ENCODE results near the gene PAX8.

The PAX8 gene

GRCh38 chr2:113236367-113237159, 42.2 kb downstream of the PAX8 start:
- peak in 1 of 2 experiments; percentile 52 for DNase-seq

DNA sequence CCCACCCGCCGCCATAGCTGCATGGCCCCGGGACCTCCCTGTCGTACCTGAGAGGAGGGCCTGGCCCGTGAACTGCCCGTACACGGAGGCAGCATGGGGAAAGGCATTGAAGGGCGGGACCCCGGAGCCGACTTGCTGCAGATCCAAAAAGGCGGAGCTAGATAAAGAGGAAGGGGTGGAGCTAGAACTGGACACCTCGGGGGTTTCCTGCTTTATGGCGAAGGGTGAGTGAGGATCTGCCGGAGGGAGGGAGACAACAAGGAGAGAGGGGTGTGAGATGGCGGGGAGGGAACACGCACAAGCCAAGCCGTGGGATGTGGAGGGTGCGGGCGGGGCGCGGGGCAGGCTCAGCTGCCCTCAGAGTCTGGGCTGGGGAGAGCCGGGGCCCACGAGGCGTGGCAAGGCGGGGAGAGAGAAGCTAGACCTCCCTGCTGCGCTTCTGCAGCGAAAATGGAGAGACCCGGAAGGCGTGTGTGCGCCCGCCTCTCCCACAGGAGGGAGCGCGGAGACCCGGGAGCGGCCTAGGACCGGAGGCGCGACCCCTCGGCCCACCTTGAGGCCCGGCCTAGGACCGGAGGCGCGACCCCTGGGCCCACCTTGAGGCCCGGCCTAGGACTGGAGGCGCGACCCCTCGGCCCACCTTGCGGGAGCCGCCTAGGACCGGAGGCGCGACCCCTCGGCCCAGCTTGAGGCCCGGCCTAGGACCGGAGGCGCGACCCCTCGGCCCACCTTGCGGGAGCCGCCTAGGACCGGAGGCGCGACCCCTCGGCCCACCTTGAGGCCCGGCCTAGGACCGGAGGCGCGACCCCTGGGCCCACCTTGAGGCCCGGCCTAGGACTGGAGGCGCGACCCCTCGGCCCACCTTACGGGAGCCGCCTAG, 43.1 kb downstream of the PAX8 start:
- peak; percentile 85 to 98 for DNase-seq

- no peak for DNase-seq
Observed at GRCh38 chr2:113234721-113235346, 43.9 kb downstream of the PAX8 start.

- DNase-seq, result no peak
Observed at GRCh38 chr2:113233593-113234550, 44.8 kb downstream of the PAX8 start.

DNA sequence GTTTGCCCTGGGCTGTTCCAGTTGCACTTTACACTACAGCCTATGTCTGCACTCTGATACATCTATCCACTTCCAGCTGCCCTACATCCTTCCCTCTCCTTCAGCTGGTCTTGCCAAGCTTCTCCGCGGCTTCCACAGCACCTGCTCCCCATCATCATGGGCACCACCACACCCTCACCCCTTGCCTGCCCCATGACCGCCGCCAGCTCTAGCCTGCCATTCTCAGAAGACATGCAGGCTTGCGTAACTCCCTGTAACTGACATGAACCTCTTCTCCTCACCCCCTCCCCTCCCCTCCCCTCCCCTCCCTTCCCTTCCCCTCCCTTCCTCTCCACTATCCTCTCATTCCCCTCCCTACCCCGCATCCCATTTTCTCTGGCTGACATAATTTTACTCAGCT, 46.0 kb downstream of the PAX8 start:
- no peak for DNase-seq

DNA sequence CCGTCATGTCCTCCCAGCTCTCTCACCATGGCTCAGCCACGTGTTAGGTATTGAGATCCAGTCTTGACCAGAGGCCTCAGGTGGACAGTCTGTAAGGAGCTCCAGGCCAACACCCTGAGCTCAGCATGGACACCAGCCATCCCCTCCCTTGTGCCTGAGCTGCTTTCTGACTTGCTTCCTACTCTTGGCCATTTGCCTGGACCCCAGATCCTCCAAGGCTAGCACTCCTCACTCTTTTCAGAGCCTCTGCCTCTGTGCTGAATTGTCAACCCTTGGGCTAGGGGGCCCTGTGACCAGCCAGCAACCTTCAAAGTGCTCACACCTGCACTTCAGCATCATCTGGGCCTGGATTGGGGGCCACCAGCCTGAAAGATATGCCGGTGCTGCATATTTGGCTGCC, 46.6 kb downstream of the PAX8 start:
- no peak for DNase-seq

GRCh38 chr2:113231064-113231463, 47.7 kb downstream of the PAX8 start:
- no peak for DNase-seq

DNA sequence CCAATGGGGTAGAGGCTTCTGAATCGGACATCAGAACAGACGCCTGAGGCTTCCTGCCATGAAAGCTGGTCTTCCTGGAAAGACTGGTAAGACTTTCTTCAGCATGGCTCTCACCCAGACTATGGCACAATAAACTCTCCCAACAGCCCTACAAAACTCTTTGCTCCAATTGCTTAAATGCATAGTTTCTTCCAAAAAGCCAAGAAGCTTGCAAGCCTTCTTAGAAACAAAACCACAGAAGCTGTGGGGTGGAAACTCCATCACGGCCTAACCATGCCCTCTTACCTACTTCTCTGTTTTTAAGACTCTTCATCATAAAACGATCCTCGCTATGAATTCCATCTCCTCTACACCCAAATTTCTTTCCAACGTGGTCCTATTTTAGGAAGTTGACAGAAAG, 48.2 kb downstream of the PAX8 start:
- DNase-seq, result no peak

- DNase-seq, result no peak
Observed at GRCh38 chr2:113229795-113230194, 48.9 kb downstream of the PAX8 start.

- no peak for DNase-seq
Observed at GRCh38 chr2:113228991-113229716, 49.6 kb downstream of the PAX8 start.

GRCh38 chr2:113228351-113228750, 50.4 kb downstream of the PAX8 start:
- no peak for DNase-seq

DNA sequence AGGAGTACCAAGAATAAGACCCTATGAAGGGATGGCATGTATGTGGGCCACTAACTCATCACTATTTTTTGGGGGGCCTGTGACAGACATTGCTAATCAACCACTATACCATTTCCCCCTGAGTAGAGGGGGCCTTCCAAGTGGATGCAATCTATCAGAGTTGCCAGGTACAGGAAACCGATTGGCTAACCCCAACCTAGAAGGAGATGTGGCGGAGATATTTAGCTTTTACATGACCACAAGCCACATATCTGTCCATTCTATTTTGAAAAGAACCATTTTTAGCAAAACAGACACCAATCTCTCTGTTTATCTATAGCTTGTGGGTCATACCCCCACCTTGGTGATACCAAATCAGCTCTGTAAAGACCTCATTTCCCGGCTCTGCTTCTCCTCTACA, 51.0 kb downstream of the PAX8 start:
- no peak for DNase-seq

GRCh38 chr2:113227290-113227689, 51.4 kb downstream of the PAX8 start:
- DNase-seq, result no peak

DNA sequence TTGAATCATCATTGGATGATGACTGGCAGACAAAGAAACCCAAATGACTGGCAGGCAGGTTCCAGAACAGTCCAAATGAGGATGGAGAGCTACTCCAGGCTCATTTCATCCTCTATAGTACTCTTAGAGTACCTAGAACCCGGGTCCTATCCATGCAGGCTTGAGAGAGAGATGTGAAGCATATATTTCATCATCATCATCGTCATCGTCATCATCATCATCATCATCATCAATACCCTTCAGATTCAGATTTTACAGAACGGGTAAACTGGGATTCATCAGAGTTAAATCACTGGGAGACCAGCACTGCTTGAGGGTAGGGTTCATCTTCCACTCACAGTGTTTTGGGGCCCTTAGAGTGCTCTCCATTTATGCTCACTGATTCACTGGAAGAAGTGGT, 52.3 kb downstream of the PAX8 start:
- DNase-seq, result no peak

DNA sequence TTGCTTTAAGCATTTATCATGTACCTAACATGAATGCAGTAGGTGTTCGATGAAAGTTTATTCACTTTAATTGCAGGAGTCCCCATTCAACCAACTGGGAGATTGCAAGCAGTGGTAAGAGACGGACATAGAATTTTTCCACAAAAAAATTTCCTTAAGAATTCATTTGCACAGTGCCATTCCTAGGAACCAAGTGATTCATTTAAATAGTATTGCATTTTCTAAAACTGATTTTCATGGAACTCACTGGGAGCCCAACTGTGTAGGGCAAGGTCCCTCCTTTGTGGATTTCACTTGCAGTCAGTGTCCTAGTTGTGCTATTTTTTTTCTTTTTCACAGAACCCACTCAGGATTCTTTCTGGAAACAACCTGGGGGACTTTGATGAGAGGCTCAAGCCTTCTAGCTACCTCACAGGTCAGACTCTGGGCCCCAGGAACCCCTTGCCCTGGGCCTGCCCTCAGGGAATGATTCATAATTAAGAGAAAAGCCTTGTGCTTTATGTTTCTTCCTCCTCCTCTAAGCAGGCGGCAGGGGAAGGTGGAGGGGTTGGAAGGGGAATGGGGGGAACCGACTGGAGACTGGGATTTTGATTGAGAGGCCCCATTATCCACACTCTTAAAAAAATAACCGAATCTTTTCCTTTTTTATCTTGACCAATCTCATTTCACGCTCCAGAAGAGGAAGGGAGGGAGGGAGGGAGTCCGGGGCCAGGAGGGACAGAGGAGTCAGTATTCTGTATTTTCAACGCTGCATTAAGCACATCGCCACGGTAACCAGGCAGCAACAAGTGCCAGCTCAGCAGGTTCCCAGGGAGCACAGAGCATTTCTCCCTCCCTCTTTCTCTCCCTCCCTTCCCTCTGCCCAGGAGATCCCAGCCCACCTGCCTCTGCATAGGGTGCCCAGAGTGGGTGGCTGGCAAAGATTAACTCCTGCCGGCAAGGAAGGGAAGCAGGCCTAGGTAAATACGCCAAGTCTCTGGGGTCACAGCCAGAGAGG, 53.2 kb downstream of the PAX8 start:
- DNase-seq, result no peak

GRCh38 chr2:113224647-113225236, 54.0 kb downstream of the PAX8 start:
- DNase-seq, result no peak

GRCh38 chr2:113223813-113224212, 54.9 kb downstream of the PAX8 start:
- DNase-seq, result no peak

DNA sequence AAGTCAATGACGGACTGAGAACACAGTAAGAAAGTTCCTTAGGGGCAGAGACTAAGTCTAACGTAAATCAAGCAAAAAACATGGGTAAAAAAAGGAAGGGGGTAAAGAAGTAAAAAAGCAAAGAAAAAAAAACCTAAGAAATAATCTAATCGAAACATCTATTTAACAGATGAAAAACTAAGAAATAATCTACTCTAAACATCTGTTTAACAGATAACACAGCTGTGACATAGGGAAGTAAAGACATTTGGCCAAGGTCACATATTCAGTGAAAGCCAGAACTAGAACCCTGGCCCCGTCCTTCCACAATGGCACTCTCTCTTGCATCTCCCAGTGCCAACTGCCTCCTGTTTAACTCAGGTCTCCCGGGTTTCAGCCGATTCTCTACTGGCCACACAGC, 56.9 kb downstream of the PAX8 start:
- DNase-seq, result no peak

GRCh38 chr2:113220970-113221708, 57.6 kb downstream of the PAX8 start:
- no peak for DNase-seq
